Transverse colon (tissue), 4 donors: ENCODE data around the gene GCM1. TPM values are rescaled to one million over a fixed set of nuclear protein-coding genes. Genes with fewer than 3 reads are reported as not detected.
A peak's percentile ranks its signal among the peaks of the same experiment; 100 is the strongest.

Experiments
- DNase-seq: peaks from one replicate; pipeline ENCODE4 v3.0.0-alpha.2; 2019
- H3K27ac ChIP-seq, 4 donors: fragments of 200-600 bp; sonication (generic); 2 replicates each; pipeline ENCODE4 v1.5.1; 2016 to 2018; ENCODE audit warnings: inconsistent platforms in 4 of 4
- H3K27me3 ChIP-seq: fragments of 200-600 bp; sonication (generic); 2 replicates; pipeline ENCODE4 v1.5.1; 2017; ENCODE audit warnings: inconsistent platforms
- H3K36me3 ChIP-seq, 4 donors: fragments of 200-600 bp; sonication (generic); 2 replicates each; pipeline ENCODE4 v1.5.1; 2017 to 2019; ENCODE audit warnings: inconsistent platforms in 4 of 4
- H3K4me1 ChIP-seq, 4 donors: fragments of 200-600 bp; sonication (generic); 2 replicates each; pipeline ENCODE4 v1.5.1; 2017 to 2020; ENCODE audit warnings: inconsistent platforms in 4 of 4
- H3K4me3 ChIP-seq, 4 donors: fragments of 200-600 bp; sonication (generic); 1 replicate in 1 of 4; 2 replicates in 3 of 4; pipeline versions ENCODE4 v1.5.1 to v1.6.1; 2017 to 2019; ENCODE audit warnings: inconsistent platforms in 4 of 4
- H3K9me3 ChIP-seq, 2 donors: fragments of 200-600 bp; sonication (generic); 2 replicates each; pipeline ENCODE4 v1.5.1; 2017 to 2019; ENCODE audit warnings: inconsistent platforms in 2 of 2
- EP300 ChIP-seq: sonication (generic); formaldehyde crosslinking; IDR thresholded peaks from one replicate; pipeline ENCODE4 v1.6.1; 2017; ENCODE audit warnings: antibody characterized with exemption, low read depth
- POLR2A ChIP-seq: fragments of 450-650 bp; IDR thresholded peaks from one replicate; pipeline ENCODE4 v1.6.1; 2016; ENCODE audit warnings: antibody characterized with exemption, mild to moderate bottlenecking, moderate library complexity
- POLR2AphosphoS5 ChIP-seq, 3 donors: sonication (generic); formaldehyde crosslinking; IDR thresholded peaks; one replicate each; pipeline ENCODE4 v1.6.1; 2016; ENCODE audit warnings: antibody characterized with exemption in 3 of 3
- WGBS, 2 donors: methylation state at CpG; one replicate each; pipeline ENCODE4 v1.1.5; 2018; ENCODE audit warnings: low coverage in 1 of 2; 5-methylcytosine and 5-hydroxymethylcytosine counted together
- in situ Hi-C, 4 donors: fragments of 200-750 bp; cut with MboI; loops; one replicate each; pipeline versions ENCODE4 v1.15.0 to v1.15.1; 2017; ENCODE audit warnings: low sequenced_read_pairs in 3 of 4, low pct_ligation_motif_present in 1 of 4, low pct_unique_long_range_greater_than_20kb in 1 of 4
- intact Hi-C: fragments of 100-400 bp; cut with DNase I; formaldehyde crosslinking; loops from one replicate; pipeline ENCODE4 v1.15.1; 2023; ENCODE audit warnings: low total_unique reads
- total RNA-seq, 4 donors: library from RNA; depleted of rRNA; stranded (reverse); fragments of >200 nt; gene quantifications; one replicate each; pipeline ENCODE4 v1.1.0, GENCODE V29; 2016
- TF ChIP-seq, protein P1 (sequence below), 5 experiments: fragments of 200-600 bp in 3 of 5; fragments of 450-650 bp in 2 of 5; sonication (generic) in 3 of 5; IDR thresholded peaks; 1 replicate in 2 of 5; 2 replicates in 3 of 5; pipeline ENCODE4 v1.5.1; 2016 to 2017; ENCODE audit warnings: antibody characterized with exemption in 5 of 5, inconsistent platforms in 3 of 5, mild to moderate bottlenecking in 2 of 5, moderate library complexity in 1 of 5

GCM1 gene
- total RNA-seq, 4 donors from 2014 or later = 0.32 TPM; not detected in 3

DNA sequence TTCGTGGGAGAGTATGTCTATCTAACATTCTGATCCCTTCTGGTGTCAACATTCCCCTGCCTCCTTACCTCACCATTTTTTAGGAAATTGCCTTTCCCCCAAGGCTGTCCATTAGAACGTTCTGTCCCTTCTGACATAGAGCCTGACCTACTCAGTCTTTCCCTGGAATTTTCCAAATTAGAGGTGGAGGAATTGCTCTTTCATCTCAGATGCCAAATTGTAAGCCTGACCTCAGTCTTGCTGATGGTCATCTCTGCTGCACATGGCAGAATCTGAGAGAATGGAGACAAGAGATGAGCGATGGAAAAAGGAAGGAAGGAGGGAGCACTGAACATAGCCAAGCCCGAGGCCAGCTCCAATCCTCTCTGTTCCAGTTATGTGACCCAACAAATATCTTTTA lies 5.4 kb upstream of the GCM1 start:
- in situ Hi-C loops = loop anchor here in 1 of 4 donors (25.0 kb wide), 1 partner anchor 533 kb away; no protein-coding TSS in a partner anchor
- WGBS, 2 donors = 81 to 84% methylated on average over 4 of the region's 4 CpGs

DNA sequence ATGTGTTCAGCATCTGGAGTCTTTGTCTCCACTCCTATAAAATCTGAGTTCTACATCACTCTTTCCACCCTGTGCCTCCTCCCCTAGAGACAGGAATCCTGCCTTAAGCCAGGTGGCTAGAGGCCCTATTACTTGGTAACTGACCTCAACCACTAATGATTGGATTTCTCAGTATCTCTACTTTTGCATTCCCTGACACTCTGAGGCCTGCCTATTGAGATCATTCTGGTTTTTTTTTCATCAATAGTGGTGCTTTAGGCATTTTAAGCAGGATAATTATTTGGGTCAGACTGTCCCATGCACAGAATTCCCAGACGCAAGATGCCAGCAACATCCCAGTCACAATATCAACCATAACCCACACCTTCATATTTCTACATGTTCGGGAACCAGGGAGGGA lies 3.9 kb upstream of the GCM1 start:
- no peak overlapping the region for H3K4me3 ChIP-seq
- H3K27me3 ChIP-seq = no peaks in the 10 kb centered on the region
- no peaks in the 10 kb centered on the region for H3K9me3 ChIP-seq
- no peak for DNase-seq
- TF ChIP-seq, protein P1, sequence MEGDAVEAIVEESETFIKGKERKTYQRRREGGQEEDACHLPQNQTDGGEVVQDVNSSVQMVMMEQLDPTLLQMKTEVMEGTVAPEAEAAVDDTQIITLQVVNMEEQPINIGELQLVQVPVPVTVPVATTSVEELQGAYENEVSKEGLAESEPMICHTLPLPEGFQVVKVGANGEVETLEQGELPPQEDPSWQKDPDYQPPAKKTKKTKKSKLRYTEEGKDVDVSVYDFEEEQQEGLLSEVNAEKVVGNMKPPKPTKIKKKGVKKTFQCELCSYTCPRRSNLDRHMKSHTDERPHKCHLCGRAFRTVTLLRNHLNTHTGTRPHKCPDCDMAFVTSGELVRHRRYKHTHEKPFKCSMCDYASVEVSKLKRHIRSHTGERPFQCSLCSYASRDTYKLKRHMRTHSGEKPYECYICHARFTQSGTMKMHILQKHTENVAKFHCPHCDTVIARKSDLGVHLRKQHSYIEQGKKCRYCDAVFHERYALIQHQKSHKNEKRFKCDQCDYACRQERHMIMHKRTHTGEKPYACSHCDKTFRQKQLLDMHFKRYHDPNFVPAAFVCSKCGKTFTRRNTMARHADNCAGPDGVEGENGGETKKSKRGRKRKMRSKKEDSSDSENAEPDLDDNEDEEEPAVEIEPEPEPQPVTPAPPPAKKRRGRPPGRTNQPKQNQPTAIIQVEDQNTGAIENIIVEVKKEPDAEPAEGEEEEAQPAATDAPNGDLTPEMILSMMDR (IDR thresholded peaks at IDR 0.05) = no peak
- TF ChIP-seq EP300 (no peak), POLR2AphosphoS5 (IDR thresholded peaks at IDR 0.05) (no peak), POLR2A (no peak)
- intact Hi-C loops = no loop called here
- H3K36me3 ChIP-seq = no peaks in the 10 kb centered on the region
- H3K27ac ChIP-seq = no peak overlapping the region
- in situ Hi-C loops = loop anchor here in 1 of 4 donors (25.0 kb wide), 1 partner anchor 535 kb away; no protein-coding TSS in a partner anchor
- no peaks in the 10 kb centered on the region for H3K4me1 ChIP-seq
- WGBS, 2 donors = 80 to 84% methylated on average over 1 to 2 of the region's 2 CpGs

More for the DNA sequence above, 5.4 kb upstream of the GCM1 start:
- intact Hi-C loops = no loop called here
- DNase-seq = no peak
- Histone ChIP-seq H3K4me3 (no peak overlapping the region), H3K27me3 (no peaks in the 10 kb centered on the region), H3K27ac (no peak overlapping the region), H3K9me3 (no peaks in the 10 kb centered on the region), H3K36me3 (no peaks in the 10 kb centered on the region), H3K4me1 (no peaks in the 10 kb centered on the region)
- TF ChIP-seq POLR2AphosphoS5 (IDR thresholded peaks at IDR 0.05) = no peak
- no peak for TF ChIP-seq EP300
- TF ChIP-seq, protein P1 (IDR thresholded peaks at IDR 0.05) = no peak
- no peak for TF ChIP-seq POLR2A

DNA sequence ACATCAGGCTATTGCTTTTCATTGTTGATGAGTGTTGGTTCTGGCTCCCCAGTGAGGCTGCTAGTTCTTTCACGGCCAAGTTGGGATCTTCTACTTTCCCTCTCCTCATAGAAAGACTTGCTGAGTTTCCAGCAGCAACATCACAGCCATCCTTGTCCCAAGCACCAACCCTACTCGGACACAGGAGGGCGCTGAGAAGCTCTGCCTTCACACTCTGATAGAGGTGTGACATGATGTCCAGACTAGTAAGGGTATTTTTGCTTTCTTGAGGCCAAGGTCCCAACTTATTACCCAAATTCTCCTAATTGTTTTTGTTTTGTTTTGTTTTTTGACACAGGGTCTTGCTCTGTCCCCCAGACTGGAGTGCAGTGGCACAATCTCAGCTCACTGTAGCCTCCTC lies 3.0 kb upstream of the GCM1 start:
- no peak for DNase-seq
- Histone ChIP-seq H3K4me1 (no peaks in the 10 kb centered on the region), H3K36me3 (no peaks in the 10 kb centered on the region), H3K4me3 (no peak overlapping the region), H3K27ac (no peak overlapping the region), H3K9me3 (no peaks in the 10 kb centered on the region), H3K27me3 (no peaks in the 10 kb centered on the region)
- in situ Hi-C loops = loop anchor here in 1 of 4 donors (25.0 kb wide), 1 partner anchor 536 kb away; no protein-coding TSS in a partner anchor
- intact Hi-C loops = no loop called here
- WGBS, 2 donors = 81% methylated on average over 3 of the region's 3 CpGs
- no peak for TF ChIP-seq POLR2A
- TF ChIP-seq POLR2AphosphoS5 (IDR thresholded peaks at IDR 0.05) = no peak
- no peak for TF ChIP-seq EP300
- TF ChIP-seq, protein P1 (IDR thresholded peaks at IDR 0.05) = no peak

DNA sequence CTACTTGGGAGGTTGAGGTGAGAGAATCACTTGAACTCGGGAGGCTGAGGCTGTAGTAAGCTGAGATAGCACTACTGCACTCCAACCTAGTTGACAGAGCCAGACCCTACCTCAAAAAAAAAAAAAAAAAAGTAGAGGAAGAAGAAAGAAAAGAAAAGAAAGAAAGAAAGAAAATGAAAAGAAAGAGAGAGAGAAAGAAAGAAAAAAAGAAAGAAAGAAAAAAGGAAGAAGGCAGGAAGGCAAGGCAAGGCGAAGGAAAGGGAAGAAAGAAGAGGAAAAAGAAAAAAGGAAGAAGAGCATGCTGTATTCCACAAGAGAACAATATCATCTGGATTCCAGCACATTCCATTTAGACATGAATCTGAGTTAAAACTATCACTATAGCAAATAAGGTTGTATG lies 3.8 kb downstream of the GCM1 start:
- 73 to 80% methylated on average over 1 to 2 of the region's 2 CpGs for WGBS, 2 donors
- H3K4me3 ChIP-seq = no peak overlapping the region
- no peaks in the 10 kb centered on the region for H3K36me3 ChIP-seq
- intact Hi-C loops = no loop called here
- in situ Hi-C loops = no loop called here
- DNase-seq = no peak
- H3K27ac ChIP-seq = peak overlapping the region in 3 of 4 donors; percentile 7 to 70 (median 29)
- no peaks in the 10 kb centered on the region for H3K27me3 ChIP-seq
- no peak for TF ChIP-seq EP300
- no peak for TF ChIP-seq POLR2AphosphoS5 (IDR thresholded peaks at IDR 0.05)
- TF ChIP-seq, protein P1 (IDR thresholded peaks at IDR 0.05) = no peak
- no peak for TF ChIP-seq POLR2A
- H3K9me3 ChIP-seq = no peaks in the 10 kb centered on the region
- peaks cover 0 to 3% (median 0%) of the 10 kb centered on the region in 4 donors for H3K4me1 ChIP-seq
